ENCODE data around the gene VAC14.
"Not testable (repeated sequence)": the region's sequence is repeated elsewhere in the genome, so short reads cannot be mapped to it uniquely, and the experiment has no call there.

Gene VAC14

GRCh38 chr16:70800781-70801480 is at the start of gene VAC14:
TSS of gene VAC14 (minus strand) at chr16:70801158. CDS start at chr16:70800900, 258 bp downstream.
- peak; percentile 92 for DNase-seq (ENCODE audit: low spot score)

GRCh38 chr16:70823498-70824118 is 22.6 kb upstream of the VAC14 start:
- not testable (repeated sequence) for DNase-seq (ENCODE audit: low spot score)

GRCh38 chr16:70822734-70823133 is 21.8 kb upstream of the VAC14 start:
- DNase-seq (ENCODE audit: low spot score), result not testable (repeated sequence)

GRCh38 chr16:70818088-70818487 is 17.1 kb upstream of the VAC14 start:
- not testable (repeated sequence) for DNase-seq (ENCODE audit: low spot score)

GRCh38 chr16:70809392-70810060 is 8.6 kb upstream of the VAC14 start:
- no peak for DNase-seq (ENCODE audit: low spot score)

GRCh38 chr16:70808371-70808770 is 7.4 kb upstream of the VAC14 start:
- no peak for DNase-seq (ENCODE audit: low spot score)

- DNase-seq (ENCODE audit: low spot score), result peak; percentile 73
Observed at GRCh38 chr16:70805787-70806186, 4.8 kb upstream of the VAC14 start.

- DNase-seq (ENCODE audit: low spot score), result no peak
Observed at GRCh38 chr16:70805380-70805779, 4.4 kb upstream of the VAC14 start.

- peak; percentile 26 for DNase-seq (ENCODE audit: low spot score)
Observed at GRCh38 chr16:70804734-70805169, 3.8 kb upstream of the VAC14 start.

GRCh38 chr16:70804153-70804733 is 3.3 kb upstream of the VAC14 start:
- DNase-seq (ENCODE audit: low spot score), result peak; percentile 76

GRCh38 chr16:70803319-70803718 is 2.4 kb upstream of the VAC14 start:
- peak; percentile 23 for DNase-seq (ENCODE audit: low spot score)

- DNase-seq (ENCODE audit: low spot score), result no peak
Observed at GRCh38 chr16:70801611-70802010, 653 bp upstream of the VAC14 start.

- no peak for DNase-seq (ENCODE audit: low spot score)
Observed at GRCh38 chr16:70800311-70800710, 647 bp downstream of the VAC14 start.

GRCh38 chr16:70796301-70796700 is 4.7 kb downstream of the VAC14 start:
- DNase-seq (ENCODE audit: low spot score), result no peak

- no peak for DNase-seq (ENCODE audit: low spot score)
Observed at GRCh38 chr16:70795296-70795912, 5.6 kb downstream of the VAC14 start.

- DNase-seq (ENCODE audit: low spot score), result no peak
Observed at GRCh38 chr16:70793851-70794502, 7.0 kb downstream of the VAC14 start.

GRCh38 chr16:70790815-70791214 is 10.1 kb downstream of the VAC14 start:
- DNase-seq (ENCODE audit: low spot score), result no peak

- no peak for DNase-seq (ENCODE audit: low spot score)
Observed at GRCh38 chr16:70789595-70790447, 11.1 kb downstream of the VAC14 start.

- DNase-seq (ENCODE audit: low spot score), result no peak
Observed at GRCh38 chr16:70788668-70789594, 12.0 kb downstream of the VAC14 start.

Measured in hepatic stellate cell (primary cell).